Keratinocyte (primary cell): ENCODE measurements around the gene MKS1. TPM values are rescaled to one million over a fixed set of nuclear protein-coding genes. Genes with fewer than 3 reads are reported as not detected.

Experiments
- DNase-seq: peaks from one replicate; pipeline ENCODE4 v3.0.0-alpha.2; 2011; ENCODE audit warnings: low read depth, missing footprints, low spot score
- FAIRE-seq: peaks from 2 replicates; lab custom pipeline; 2011; peaks lifted over from hg19 to GRCh38; lab: Jason Lieb, UNC
- H2AFZ ChIP-seq: 2 replicates; pipeline ENCODE4 v1.6.0; 2012; ENCODE audit warnings: low read length, control low read depth, inconsistent platforms; ENCODE audit not compliant: control insufficient read depth
- H3K27ac ChIP-seq: 2 replicates; pipeline ENCODE4 v1.5.1; 2011; ENCODE audit warnings: low read length; ENCODE audit not compliant: control insufficient read depth, insufficient read depth
- H3K27me3 ChIP-seq: 3 replicates; pipeline ENCODE4 v1.6.0; 2011; ENCODE audit warnings: low read length; ENCODE audit not compliant: control insufficient read depth, insufficient read depth; ENCODE audit errors: extremely low read depth
- H3K36me3 ChIP-seq, 2 experiments: 2 replicates in 1 of 2; 3 replicates in 1 of 2; pipeline ENCODE4 v1.5.1; 2011; ENCODE audit warnings: low read length in 2 of 2, mild to moderate bottlenecking in 1 of 2; ENCODE audit not compliant: control insufficient read depth in 2 of 2, insufficient read depth in 2 of 2; ENCODE audit errors: extremely low read depth in 1 of 2
- H3K4me1 ChIP-seq: 3 replicates; pipeline ENCODE4 v1.5.1; 2011; ENCODE audit warnings: low read length; ENCODE audit not compliant: control insufficient read depth, insufficient read depth; ENCODE audit errors: extremely low read depth
- H3K4me2 ChIP-seq: 3 replicates; pipeline ENCODE4 v1.6.0; 2011; ENCODE audit warnings: low read depth, low read length; ENCODE audit not compliant: control insufficient read depth, insufficient read depth; ENCODE audit errors: extremely low read depth
- H3K4me3 ChIP-seq, 3 experiments: fragments of 200-600 bp in 1 of 3; sonication (generic) in 1 of 3; 2 replicates in 2 of 3; 3 replicates in 1 of 3; pipeline ENCODE4 v1.5.1; 2011 to 2016; ENCODE audit warnings: low read length in 3 of 3, mild to moderate bottlenecking in 3 of 3, control low read depth in 2 of 3, inconsistent platforms in 1 of 3, low read depth in 1 of 3, mixed read lengths in 1 of 3, mixed run types in 1 of 3, moderate library complexity in 1 of 3; ENCODE audit not compliant: control insufficient read depth in 2 of 3, insufficient read depth in 2 of 3; ENCODE audit errors: extremely low read depth in 1 of 3
- H3K79me2 ChIP-seq: 2 replicates; pipeline ENCODE4 v1.6.0; 2012; ENCODE audit warnings: low read length; ENCODE audit not compliant: control insufficient read depth, insufficient read depth
- H3K9ac ChIP-seq: 3 replicates; pipeline ENCODE4 v1.6.0; 2011; ENCODE audit warnings: low read length; ENCODE audit not compliant: control insufficient read depth, insufficient read depth; ENCODE audit errors: extremely low read depth
- H3K9me1 ChIP-seq: 3 replicates; pipeline ENCODE4 v1.6.0; 2011; ENCODE audit warnings: low read length; ENCODE audit not compliant: control insufficient read depth, insufficient read depth; ENCODE audit errors: extremely low read depth
- H3K9me3 ChIP-seq: 2 replicates; pipeline ENCODE4 v1.5.1; 2012; ENCODE audit warnings: low read depth, low read length; ENCODE audit not compliant: control insufficient read depth
- H4K20me1 ChIP-seq: 3 replicates; pipeline ENCODE4 v1.6.0; 2011; ENCODE audit warnings: low read length; ENCODE audit not compliant: control insufficient read depth, insufficient read depth; ENCODE audit errors: extremely low read depth
- CTCF ChIP-seq, 3 experiments: IDR thresholded peaks in 1 of 3; conservative IDR thresholded peaks in 1 of 3; optimal IDR thresholded peaks in 1 of 3; 2 replicates in 2 of 3; 3 replicates in 1 of 3; pipeline versions ENCODE3 to v1.5.1; 2011; ENCODE audit warnings: low read length in 3 of 3, mild to moderate bottlenecking in 3 of 3, moderate library complexity in 2 of 3, control low read depth in 1 of 3, inconsistent platforms in 1 of 3; ENCODE audit not compliant: insufficient read depth in 2 of 3; ENCODE audit errors: extremely low read depth in 1 of 3
- EZH2 ChIP-seq: IDR thresholded peaks from one replicate; pipeline ENCODE4 v1.6.1; 2012; ENCODE audit warnings: inconsistent platforms, mild to moderate bottlenecking, low read length, moderate library complexity
- dilution Hi-C: fragments of 300-500 bp; cut with MboI; formaldehyde crosslinking; loops from one replicate; pipeline ENCODE4 v1.7.0; 2020; ENCODE audit warnings: low sequenced_read_pairs; ENCODE audit not compliant: extremely low pct_ligation_motif_present
- polyA plus RNA-seq, 5 experiments: library from polyadenylated mRNA; depleted of rRNA in 3 of 5; stranded (reverse) in 3 of 5; stranded (forward) in 1 of 5; unstranded in 1 of 5; fragments of >200 nt; gene quantifications; 1 replicate in 1 of 5; 2 replicates in 3 of 5; 3 replicates in 1 of 5; pipeline versions ENCODE4 v1.2.1 to v1.2.3, GENCODE V29; 2011 to 2012; ENCODE audit warnings: missing spikeins in 2 of 5, low read depth in 1 of 5, low replicate concordance in 1 of 5

MKS1 gene
- polyA plus RNA-seq, 1 donor (not counting 4 experiments of a cell fraction or from before 2014, with no cell fraction given), result 12.2 TPM

- Histone ChIP-seq H3K9me1 (no peaks in the 10 kb centered on the region), H3K9ac (no peak overlapping the region), H2AFZ (no peak overlapping the region), H3K79me2 (no peaks in the 10 kb centered on the region), H3K4me3 (no peak overlapping the region), H4K20me1 (no peaks in the 10 kb centered on the region), H3K27ac (no peak overlapping the region), H3K4me1 (no peaks in the 10 kb centered on the region), H3K4me2 (no peak overlapping the region), H3K36me3 (no peaks in the 10 kb centered on the region), H3K27me3 (peaks cover 2% of the 10 kb centered on the region), H3K9me3 (no peaks in the 10 kb centered on the region)
- dilution Hi-C loops, result no loop called here
- no peak for TF ChIP-seq EZH2
- TF ChIP-seq CTCF (optimal IDR thresholded peaks at IDR 0.05 in 1 of 3, IDR thresholded peaks at IDR 0.05 in 1 of 3, conservative IDR thresholded peaks at IDR 0.05 in 1 of 3; ENCODE audit: extremely low read depth in 1 of 3, insufficient read depth in 2 of 3, low read length in 3 of 3), result no peak
- DNase-seq, result no peak
- FAIRE-seq, result no peak
Observed at GRCh38 chr17:58174871-58175270, 44.2 kb downstream of the MKS1 start.

DNA sequence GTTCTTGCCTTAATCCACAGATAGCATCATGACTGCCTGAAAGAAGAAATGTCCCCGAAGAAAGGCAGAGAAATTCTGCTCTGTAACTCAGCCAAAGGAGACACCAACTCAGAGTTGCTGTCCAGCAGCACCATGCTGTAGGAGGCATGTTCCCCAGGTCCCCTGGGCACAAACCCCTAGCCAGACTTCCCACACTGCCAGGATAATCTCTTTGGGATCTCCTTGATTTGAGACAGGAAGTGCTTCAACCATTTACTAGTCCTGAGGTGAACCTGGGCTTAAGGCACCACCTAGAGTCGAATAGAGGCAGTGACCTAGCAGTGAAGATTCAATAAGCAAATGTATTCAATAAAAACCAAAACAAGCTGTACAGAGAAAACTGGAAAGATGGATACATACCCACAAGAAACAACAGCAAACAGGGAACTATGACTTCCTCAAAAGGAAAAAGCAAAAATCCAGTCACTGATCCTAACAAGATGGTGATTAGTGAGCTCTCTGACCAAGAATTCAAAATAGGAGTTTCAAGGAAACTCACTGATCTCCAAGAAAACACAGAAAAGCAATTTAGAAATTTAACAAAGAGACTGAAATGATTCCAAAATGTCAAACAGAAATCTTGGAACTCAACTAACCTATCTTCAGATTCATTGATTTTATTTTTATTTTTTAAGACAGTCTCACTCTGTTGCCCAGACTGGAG lies 46.5 kb downstream of the MKS1 start:
- no peak overlapping the region for H3K9ac ChIP-seq
- peaks cover 4% of the 10 kb centered on the region for H3K27me3 ChIP-seq
- no peaks in the 10 kb centered on the region for H4K20me1 ChIP-seq
- H3K27ac ChIP-seq, result no peak overlapping the region
- dilution Hi-C loops, result no loop called here
- no peaks in the 10 kb centered on the region for H3K9me1 ChIP-seq
- H3K4me3 ChIP-seq, result no peak overlapping the region
- no peaks in the 10 kb centered on the region for H3K79me2 ChIP-seq
- no peak overlapping the region for H2AFZ ChIP-seq
- H3K4me2 ChIP-seq, result no peak overlapping the region
- no peaks in the 10 kb centered on the region for H3K36me3 ChIP-seq
- no peaks in the 10 kb centered on the region for H3K9me3 ChIP-seq
- peak; percentile 60 to 69 (median 64) for TF ChIP-seq CTCF (optimal IDR thresholded peaks at IDR 0.05 in 1 of 3, IDR thresholded peaks at IDR 0.05 in 1 of 3, conservative IDR thresholded peaks at IDR 0.05 in 1 of 3; ENCODE audit: extremely low read depth in 1 of 3, insufficient read depth in 2 of 3, low read length in 3 of 3)
- no peak for TF ChIP-seq EZH2
- no peaks in the 10 kb centered on the region for H3K4me1 ChIP-seq
- DNase-seq, result no peak
- FAIRE-seq, result peak; percentile 62
